Adipose tissue (tissue), 3 donors: Measurements from ENCODE around the gene SDC3. TPM values are rescaled to one million over a fixed set of nuclear protein-coding genes. Genes with fewer than 3 reads are reported as not detected.

Experiments used
- polyA plus RNA-seq, 3 donors: library from polyadenylated mRNA; stranded (reverse); fragments of 200-250 nt; gene quantifications; one replicate each; pipeline ENCODE4 v1.2.3, GENCODE V29; 2013
- donor health status: healthy with polysubstance abuse.
- donor health status: Bipolar disorder and iron deficiency.
- donor health status: healthy.

SDC3 gene
- polyA plus RNA-seq, 3 donors = 5.7 to 29.0 (median 19.8) TPM

Other genes starting within 250 kb of the SDC3 start
- under 1 TPM in 2 of 3 donors, not detected in 1; 0.09 to 0.21 TPM for gene MATN1, start 185.2 kb downstream of the SDC3 start, polyA plus RNA-seq
- gene LAPTM5, start 151.0 kb downstream of the SDC3 start, polyA plus RNA-seq = 100 to 1,000 TPM in 1 of 3 donors, 10 to 100 TPM in 2; 19.5 to 106 (median 62.3) TPM
- 10 to 100 TPM; 14.3 to 31.0 (median 20.8) TPM for gene PUM1, start 157.0 kb upstream of the SDC3 start, polyA plus RNA-seq